Osteocyte (in vitro differentiated cells): ENCODE measurements around the gene TTYH3. TPM values are rescaled to one million over a fixed set of nuclear protein-coding genes. Genes with fewer than 3 reads are reported as not detected.

Experiments
- DNase-seq: peaks from one replicate; pipeline ENCODE4 v3.0.0; 2021; ENCODE audit warnings: mixed read lengths; ENCODE audit not compliant: unreplicated experiment; ENCODE audit errors: extremely low spot score
- H3K27ac Mint-ChIP-seq: one replicate; pipeline ENCODE4 v1.8.0; 2021; ENCODE audit warnings: mild to moderate bottlenecking, mixed read lengths; ENCODE audit not compliant: unreplicated experiment
- H3K27me3 Mint-ChIP-seq: one replicate; pipeline ENCODE4 v1.8.0; 2021; ENCODE audit warnings: mixed read lengths; ENCODE audit not compliant: unreplicated experiment
- H3K36me3 Mint-ChIP-seq: one replicate; pipeline ENCODE4 v1.8.0; 2021; ENCODE audit warnings: mixed read lengths; ENCODE audit not compliant: unreplicated experiment
- H3K4me1 Mint-ChIP-seq: one replicate; pipeline ENCODE4 v1.8.0; 2021; ENCODE audit warnings: mixed read lengths; ENCODE audit not compliant: unreplicated experiment
- H3K4me3 Mint-ChIP-seq: one replicate; pipeline ENCODE4 v1.8.0; 2021; ENCODE audit warnings: mild to moderate bottlenecking, moderate library complexity, mixed read lengths; ENCODE audit not compliant: unreplicated experiment
- H3K9me3 Mint-ChIP-seq: one replicate; pipeline ENCODE4 v1.8.0; 2021; ENCODE audit warnings: mixed read lengths; ENCODE audit not compliant: unreplicated experiment
- total RNA-seq: library from RNA; stranded (reverse); gene quantifications from 2 replicates; pipeline ENCODE4 v1.2.1, GENCODE V29; 2021
- TF ChIP-seq, protein P1 (sequence below): fragments of 200-600 bp; sonication (generic); IDR thresholded peaks from 2 replicates; pipeline ENCODE4 v1.5.0; 2021; ENCODE audit warnings: antibody characterized with exemption, mild to moderate bottlenecking, moderate library complexity

Gene TTYH3
- total RNA-seq, 1 donor from 2014 or later = 376 TPM

DNA sequence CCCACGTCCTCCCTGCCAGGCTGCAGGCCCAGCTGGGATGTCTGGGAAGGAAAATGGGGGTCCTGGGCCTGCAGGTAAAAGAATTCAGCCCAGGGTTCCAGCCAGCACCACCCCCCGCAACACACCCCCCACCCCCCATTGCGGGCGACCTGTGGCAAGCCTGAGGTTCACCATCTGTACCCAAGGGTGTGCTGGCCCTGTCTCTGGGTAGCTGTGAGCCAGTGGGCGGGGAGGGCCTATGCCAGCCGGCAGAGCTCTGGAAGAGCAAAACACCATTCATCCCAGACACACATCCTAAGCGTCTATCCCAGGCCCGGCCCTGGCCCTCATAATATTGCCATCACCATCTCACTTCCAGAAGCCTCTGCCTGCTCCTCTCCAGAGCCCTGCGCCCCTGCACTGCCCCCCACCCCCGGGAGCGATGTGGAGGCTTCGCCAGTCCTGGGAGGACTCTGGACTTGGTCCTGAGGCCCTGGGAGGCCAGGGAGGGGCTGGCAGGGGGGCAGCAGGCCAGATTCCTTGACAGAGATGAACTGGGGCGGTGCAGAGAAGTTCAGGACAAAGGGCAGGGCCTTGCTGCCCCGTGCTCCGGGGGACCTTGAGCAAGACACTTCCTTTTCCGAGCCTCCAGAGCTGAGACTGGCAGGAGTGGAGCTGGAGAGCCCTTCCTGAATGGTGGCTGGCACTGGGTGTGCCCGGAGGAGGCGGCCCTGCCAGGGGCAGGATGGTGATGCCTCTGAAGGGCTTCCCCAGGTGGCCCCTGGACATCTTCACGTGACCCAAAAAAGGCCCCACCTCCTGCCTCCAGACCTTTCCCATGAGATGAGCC, 8.7 kb upstream of the TTYH3 start:
- TF ChIP-seq, protein P1, sequence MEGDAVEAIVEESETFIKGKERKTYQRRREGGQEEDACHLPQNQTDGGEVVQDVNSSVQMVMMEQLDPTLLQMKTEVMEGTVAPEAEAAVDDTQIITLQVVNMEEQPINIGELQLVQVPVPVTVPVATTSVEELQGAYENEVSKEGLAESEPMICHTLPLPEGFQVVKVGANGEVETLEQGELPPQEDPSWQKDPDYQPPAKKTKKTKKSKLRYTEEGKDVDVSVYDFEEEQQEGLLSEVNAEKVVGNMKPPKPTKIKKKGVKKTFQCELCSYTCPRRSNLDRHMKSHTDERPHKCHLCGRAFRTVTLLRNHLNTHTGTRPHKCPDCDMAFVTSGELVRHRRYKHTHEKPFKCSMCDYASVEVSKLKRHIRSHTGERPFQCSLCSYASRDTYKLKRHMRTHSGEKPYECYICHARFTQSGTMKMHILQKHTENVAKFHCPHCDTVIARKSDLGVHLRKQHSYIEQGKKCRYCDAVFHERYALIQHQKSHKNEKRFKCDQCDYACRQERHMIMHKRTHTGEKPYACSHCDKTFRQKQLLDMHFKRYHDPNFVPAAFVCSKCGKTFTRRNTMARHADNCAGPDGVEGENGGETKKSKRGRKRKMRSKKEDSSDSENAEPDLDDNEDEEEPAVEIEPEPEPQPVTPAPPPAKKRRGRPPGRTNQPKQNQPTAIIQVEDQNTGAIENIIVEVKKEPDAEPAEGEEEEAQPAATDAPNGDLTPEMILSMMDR = no peak
- peak overlapping the region; percentile 23 for H3K27ac Mint-ChIP-seq
- no peaks in the 10 kb centered on the region for H3K9me3 Mint-ChIP-seq
- no peak overlapping the region for H3K4me3 Mint-ChIP-seq
- peaks cover 55% of the 10 kb centered on the region for H3K4me1 Mint-ChIP-seq
- H3K36me3 Mint-ChIP-seq = no peaks in the 10 kb centered on the region
- no peaks in the 10 kb centered on the region for H3K27me3 Mint-ChIP-seq
- DNase-seq = no peak

DNA sequence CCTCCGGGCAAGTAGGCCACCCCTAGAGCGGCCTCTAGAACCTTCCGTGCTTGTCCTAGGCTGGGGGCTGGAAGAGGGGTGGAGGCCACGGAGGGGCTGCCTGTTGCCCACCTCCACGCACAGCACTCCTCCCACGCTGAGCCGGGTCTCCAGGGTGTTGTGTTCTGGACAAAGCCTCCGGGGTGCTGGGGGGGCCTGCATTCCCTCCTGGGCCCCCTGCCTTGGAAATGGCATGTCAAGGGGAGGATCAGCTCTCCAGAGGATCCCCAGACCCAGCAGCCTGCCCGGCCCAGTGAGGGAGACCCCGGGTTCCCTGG, 8.1 kb upstream of the TTYH3 start:
- H3K4me3 Mint-ChIP-seq = no peak overlapping the region
- no peak overlapping the region for H3K27ac Mint-ChIP-seq
- no peaks in the 10 kb centered on the region for H3K9me3 Mint-ChIP-seq
- TF ChIP-seq, protein P1 = no peak
- no peaks in the 10 kb centered on the region for H3K27me3 Mint-ChIP-seq
- DNase-seq = no peak
- no peaks in the 10 kb centered on the region for H3K36me3 Mint-ChIP-seq
- H3K4me1 Mint-ChIP-seq = peaks cover 53% of the 10 kb centered on the region

DNA sequence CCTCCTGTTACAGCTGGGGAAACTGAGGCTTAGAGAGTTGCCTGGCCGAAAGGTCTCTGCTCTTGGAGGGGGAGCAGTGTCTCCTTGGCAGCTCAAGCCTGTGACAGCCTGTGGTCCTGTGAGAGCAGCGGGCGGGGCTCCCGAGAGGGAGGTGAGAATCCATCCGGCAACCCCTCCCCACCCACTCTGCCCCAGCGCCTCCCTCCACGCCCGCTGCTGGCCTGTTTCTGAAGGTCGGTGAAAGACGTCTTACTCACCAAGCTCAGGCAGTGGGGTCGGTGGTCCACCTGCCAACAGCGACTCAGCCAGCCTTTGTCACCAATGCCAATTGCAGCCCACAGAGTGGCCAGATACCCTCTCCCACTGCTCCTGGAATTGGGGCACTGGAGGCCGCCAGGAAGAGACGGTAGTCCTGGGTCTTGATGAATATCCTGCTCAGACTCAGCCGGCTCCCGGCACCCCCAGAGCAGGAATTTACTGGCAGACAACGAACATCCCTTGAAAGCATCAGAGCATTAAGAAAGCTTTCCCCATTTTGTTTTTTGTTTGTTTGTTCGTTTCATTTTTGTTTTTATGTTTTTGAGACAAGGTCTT, 7.4 kb upstream of the TTYH3 start:
- H3K27me3 Mint-ChIP-seq = no peaks in the 10 kb centered on the region
- H3K4me1 Mint-ChIP-seq = peaks cover 46% of the 10 kb centered on the region
- no peaks in the 10 kb centered on the region for H3K36me3 Mint-ChIP-seq
- H3K9me3 Mint-ChIP-seq = no peaks in the 10 kb centered on the region
- TF ChIP-seq, protein P1 = no peak
- DNase-seq = no peak
- no peak overlapping the region for H3K27ac Mint-ChIP-seq
- no peak overlapping the region for H3K4me3 Mint-ChIP-seq

DNA sequence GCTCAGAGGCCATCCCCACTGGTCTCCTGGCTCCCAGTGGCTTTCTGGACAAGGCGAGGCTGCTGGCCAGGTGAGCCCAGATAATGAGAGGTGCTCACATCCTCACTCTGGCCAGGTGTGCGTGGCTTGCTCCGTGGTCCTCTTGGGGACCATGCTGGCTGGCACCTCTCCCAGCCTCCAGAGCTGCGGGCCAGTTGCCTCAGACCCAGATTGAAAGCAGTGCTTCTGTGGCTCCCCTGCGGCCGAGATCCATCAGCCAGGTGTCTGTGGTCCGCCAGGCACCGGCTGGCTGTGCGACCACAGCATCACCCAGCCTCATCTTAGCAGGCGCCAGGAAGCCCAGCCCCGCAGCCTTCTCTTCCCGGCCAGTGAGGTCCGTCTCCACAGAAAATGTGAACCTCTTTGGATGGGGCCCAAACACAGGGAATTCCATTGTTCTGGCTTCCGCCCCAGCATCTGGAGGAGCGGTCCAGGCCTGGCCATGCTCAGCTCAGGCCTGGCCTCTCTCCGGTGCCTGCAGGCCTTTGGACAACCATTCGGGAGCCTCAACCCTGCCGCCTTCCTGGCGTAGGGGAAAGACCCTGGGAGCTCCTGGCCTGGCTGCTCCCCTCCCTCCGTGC, 5.2 kb upstream of the TTYH3 start:
- TF ChIP-seq, protein P1 = no peak
- H3K4me1 Mint-ChIP-seq = peaks cover 44% of the 10 kb centered on the region
- H3K4me3 Mint-ChIP-seq = no peak overlapping the region
- H3K9me3 Mint-ChIP-seq = no peaks in the 10 kb centered on the region
- DNase-seq = no peak
- no peaks in the 10 kb centered on the region for H3K27me3 Mint-ChIP-seq
- H3K27ac Mint-ChIP-seq = no peak overlapping the region
- no peaks in the 10 kb centered on the region for H3K36me3 Mint-ChIP-seq
